H1 (cell line): Measurements from ENCODE around the gene PLCB1. TPM values are rescaled to one million over a fixed set of nuclear protein-coding genes. Genes with fewer than 3 reads are reported as not detected.

ENCODE experiments used
- CTCF ChIA-PET: fragments of 300-600 bp; sonication (Branson Sonifier 250); formaldehyde crosslinking; loops from one replicate; lab custom pipeline; 2021; ENCODE audit not compliant: partially characterized antibody; lab: Charles Lee
- POLR2A ChIA-PET: fragments of 300-600 bp; sonication (Branson Sonifier 250); formaldehyde crosslinking; loops from one replicate; lab custom pipeline; 2021; ENCODE audit warnings: inconsistent platforms; ENCODE audit not compliant: partially characterized antibody; lab: Charles Lee
- DNase-seq, 2 experiments: peaks; one replicate each; pipeline versions ENCODE4 v3.0.0 to v3.0.0-alpha.2; 2010 to 2022; ENCODE audit warnings: low spot score in 2 of 2, low read depth in 1 of 2, mixed read lengths in 1 of 2
- FAIRE-seq: peaks from 2 replicates; lab custom pipeline; 2011; peaks lifted over from hg19 to GRCh38; lab: Jason Lieb, UNC
- H2AFZ ChIP-seq: 2 replicates; pipeline ENCODE4 v1.8.1; 2012; ENCODE audit warnings: low read length, inconsistent platforms
- H2AK5ac ChIP-seq: 2 replicates; pipeline ENCODE4 v1.6.1; 2013; ENCODE audit warnings: low read depth, low read length
- H2BK120ac ChIP-seq: replicated peaks from 2 replicates; pipeline ENCODE3; 2013; ENCODE audit warnings: low read depth, low read length, inconsistent platforms
- H2BK12ac ChIP-seq: 2 replicates; pipeline ENCODE4 v1.6.1; 2013; ENCODE audit warnings: low read depth, low read length
- H2BK15ac ChIP-seq: 2 replicates; pipeline ENCODE4 v1.6.1; 2013; ENCODE audit warnings: low read length
- H2BK20ac ChIP-seq: 2 replicates; pipeline ENCODE4 v1.6.1; 2013; ENCODE audit warnings: low read length
- H2BK5ac ChIP-seq: 2 replicates; pipeline ENCODE4 v1.6.1; 2013; ENCODE audit warnings: low read depth, low read length
- H3K14ac ChIP-seq: 2 replicates; pipeline ENCODE4 v1.6.1; 2013; ENCODE audit warnings: inconsistent platforms; ENCODE audit not compliant: insufficient read length
- H3K18ac ChIP-seq: 2 replicates; pipeline ENCODE4 v1.6.1; 2013; ENCODE audit warnings: low read length; ENCODE audit errors: extremely low read depth
- H3K23ac ChIP-seq: 2 replicates; pipeline ENCODE4 v1.6.1; 2013; ENCODE audit warnings: inconsistent platforms; ENCODE audit not compliant: insufficient read length
- H3K23me2 ChIP-seq: 2 replicates; pipeline ENCODE4 v1.6.1; 2013; ENCODE audit warnings: low read depth, low read length
- H3K27ac ChIP-seq: 2 replicates; pipeline ENCODE4 v1.6.1; 2011; ENCODE audit warnings: low read depth, low read length, inconsistent platforms
- H3K27me3 ChIP-seq, 4 experiments: replicated peaks in 1 of 4; 1 replicate in 1 of 4; 2 replicates in 3 of 4; pipeline versions ENCODE4 v1.6.1 to v1.8.1; 2011 to 2013; ENCODE audit warnings: low read length in 3 of 4, mild to moderate bottlenecking in 3 of 4, inconsistent platforms in 2 of 4, mixed read lengths in 2 of 4, moderate library complexity in 1 of 4; ENCODE audit not compliant: control insufficient read depth in 3 of 4, insufficient read depth in 3 of 4; ENCODE audit errors: extremely low read depth in 1 of 4
- H3K36me3 ChIP-seq, 4 experiments: 2 replicates each; pipeline versions ENCODE4 v1.6.1 to v1.8.1; 2011 to 2013; ENCODE audit warnings: mild to moderate bottlenecking in 4 of 4, low read length in 3 of 4, moderate library complexity in 2 of 4, control low read depth in 1 of 4, inconsistent platforms in 1 of 4; ENCODE audit not compliant: insufficient read depth in 4 of 4, control insufficient read depth in 2 of 4
- H3K4ac ChIP-seq: replicated peaks from 2 replicates; pipeline ENCODE3; 2013; ENCODE audit warnings: low read length, low read depth, mixed read lengths, inconsistent platforms; ENCODE audit not compliant: insufficient read length
- H3K4me1 ChIP-seq, 4 experiments: replicated peaks in 1 of 4; 1 replicate in 1 of 4; 2 replicates in 3 of 4; pipeline versions ENCODE4 v1.6.1 to v1.8.1; 2011 to 2013; ENCODE audit warnings: low read length in 3 of 4, inconsistent platforms in 2 of 4, mixed read lengths in 1 of 4; ENCODE audit not compliant: insufficient read depth in 4 of 4, control insufficient read depth in 3 of 4
- H3K4me2 ChIP-seq, 2 experiments: 2 replicates each; pipeline versions ENCODE4 v1.6.1 to v1.8.1; 2011 to 2013; ENCODE audit warnings: low read depth in 2 of 2, low read length in 2 of 2, control low read depth in 1 of 2, inconsistent platforms in 1 of 2, mild to moderate bottlenecking in 1 of 2; ENCODE audit not compliant: insufficient read depth in 1 of 2
- H3K4me3 ChIP-seq, 4 experiments: fragments of 200-600, 300-600 bp in 1 of 4; sonication (generic), shearing (Covaris generic), sonication (Bioruptor Twin) in 1 of 4; 2 replicates each; pipeline versions ENCODE4 v1.5.1 to v1.8.1; 2011 to 2016; ENCODE audit warnings: low read length in 4 of 4, low read depth in 3 of 4, control low read depth in 2 of 4, inconsistent platforms in 2 of 4, mild to moderate bottlenecking in 2 of 4, mixed read lengths in 1 of 4, moderate library complexity in 1 of 4; ENCODE audit not compliant: insufficient read depth in 2 of 4; ENCODE audit errors: extremely low read depth in 1 of 4
- H3K56ac ChIP-seq: replicated peaks from 2 replicates; pipeline ENCODE3; 2013; ENCODE audit warnings: low read depth, mild to moderate bottlenecking, mixed read lengths, low read length, inconsistent platforms; ENCODE audit not compliant: insufficient read length
- H3K79me1 ChIP-seq: 2 replicates; pipeline ENCODE4 v1.6.1; 2013; ENCODE audit warnings: low read depth, low read length, control low read depth
- H3K79me2 ChIP-seq, 2 experiments: 2 replicates each; pipeline versions ENCODE4 v1.6.1 to v1.8.1; 2012 to 2013; ENCODE audit warnings: low read length in 2 of 2, mild to moderate bottlenecking in 2 of 2, inconsistent platforms in 1 of 2; ENCODE audit not compliant: insufficient read depth in 2 of 2, control insufficient read depth in 1 of 2
- H3K9ac ChIP-seq, 4 experiments: replicated peaks in 1 of 4; 1 replicate in 1 of 4; 2 replicates in 3 of 4; pipeline versions ENCODE4 v1.6.1 to v1.8.1; 2011 to 2013; ENCODE audit warnings: low read depth in 3 of 4, low read length in 3 of 4, control low read depth in 2 of 4, mild to moderate bottlenecking in 2 of 4, moderate library complexity in 2 of 4, inconsistent platforms in 1 of 4; ENCODE audit errors: extremely low read depth in 1 of 4
- H3K9me3 ChIP-seq, 2 experiments: 2 replicates each; pipeline versions ENCODE4 v1.6.1 to v1.8.1; 2012 to 2013; ENCODE audit warnings: mild to moderate bottlenecking in 2 of 2, moderate library complexity in 2 of 2, control low read depth in 1 of 2, inconsistent platforms in 1 of 2, low read depth in 1 of 2, low read length in 1 of 2, mixed read lengths in 1 of 2; ENCODE audit not compliant: insufficient read depth in 2 of 2
- H4K20me1 ChIP-seq, 2 experiments: replicated peaks in 1 of 2; 2 replicates each; pipeline versions ENCODE3 to v1.8.1; 2011 to 2013; ENCODE audit warnings: inconsistent platforms in 2 of 2, low read length in 2 of 2, mild to moderate bottlenecking in 1 of 2; ENCODE audit not compliant: insufficient read depth in 2 of 2, control insufficient read depth in 1 of 2
- H4K5ac ChIP-seq: 2 replicates; pipeline ENCODE4 v1.6.1; 2013; ENCODE audit warnings: low read length, low read depth, mixed read lengths, inconsistent platforms; ENCODE audit not compliant: insufficient read length
- H4K8ac ChIP-seq: 2 replicates; pipeline ENCODE4 v1.8.0; 2013; ENCODE audit warnings: mild to moderate bottlenecking, moderate library complexity, low read length, inconsistent platforms; ENCODE audit not compliant: insufficient read depth; ENCODE audit errors: extremely low read depth
- H4K91ac ChIP-seq: replicated peaks from 2 replicates; pipeline ENCODE3; 2013; ENCODE audit warnings: low read length, mixed read lengths, inconsistent platforms; ENCODE audit not compliant: insufficient read length
- CREB1 ChIP-seq: IDR thresholded peaks from 2 replicates; pipeline ENCODE4 v1.6.1; 2012; ENCODE audit warnings: inconsistent platforms
- EGR1 ChIP-seq: IDR thresholded peaks from 2 replicates; pipeline ENCODE4 v1.6.1; 2011; ENCODE audit warnings: low read depth, low read length, borderline replicate concordance
- FOSL1 ChIP-seq: IDR thresholded peaks from 2 replicates; pipeline ENCODE4 v1.6.1; 2011; ENCODE audit warnings: mild to moderate bottlenecking, low read depth, low read length, moderate library complexity; ENCODE audit not compliant: insufficient read depth
- JUND ChIP-seq: IDR thresholded peaks from 2 replicates; pipeline ENCODE4 v1.6.1; 2011; ENCODE audit warnings: mild to moderate bottlenecking, improper control_type of control experiment, low read length
- POU5F1 ChIP-seq: IDR thresholded peaks from 2 replicates; pipeline ENCODE4 v1.6.1; 2011; ENCODE audit warnings: low read depth, mild to moderate bottlenecking, low read length, moderate library complexity
- RBBP5 ChIP-seq: IDR thresholded peaks from 2 replicates; pipeline ENCODE4 v1.7.1; 2012; ENCODE audit warnings: low read depth, mild to moderate bottlenecking, inconsistent platforms, low read length, moderate library complexity, borderline replicate concordance
- SIRT6 ChIP-seq: IDR thresholded peaks from one replicate; pipeline ENCODE4 v1.7.1; 2012; ENCODE audit warnings: low read length, inconsistent platforms
- SUZ12 ChIP-seq: fragments of 200-600 bp; sonication (generic); IDR thresholded peaks from 2 replicates; pipeline ENCODE4 v1.6.1; 2012; ENCODE audit warnings: mild to moderate bottlenecking, inconsistent platforms, low read length, moderate library complexity, mixed read lengths
- TCF12 ChIP-seq: IDR thresholded peaks from 2 replicates; pipeline ENCODE4 v1.6.1; 2011; ENCODE audit warnings: low read depth, mild to moderate bottlenecking, low read length
- WGBS, 2 experiments: shearing (Covaris generic) in 1 of 2; methylation state at CpG; one replicate each; pipeline versions ENCODE4 v1.1.6 to v1.1.7; 2013 to 2015; ENCODE audit warnings: low lambda C conversion rate in 2 of 2, mixed read lengths in 2 of 2, inconsistent platforms in 1 of 2, low coverage in 1 of 2, missing lambda C conversion rate in 1 of 2; ENCODE audit not compliant: insufficient replicate concordance in 2 of 2, insufficient coverage in 1 of 2, insufficient read length in 1 of 2; ENCODE audit errors: extremely low coverage in 1 of 2, missing lambda C conversion rate in 1 of 2; 5-methylcytosine and 5-hydroxymethylcytosine counted together
- polyA plus RNA-seq, 7 experiments: library from polyadenylated mRNA; depleted of rRNA in 3 of 7; stranded (reverse) in 5 of 7; unstranded in 2 of 7; fragments of >200 nt in 5 of 7; fragments of 200-250 nt in 2 of 7; gene quantifications; 1 replicate in 5 of 7; 2 replicates in 1 of 7; 4 replicates in 1 of 7; pipeline versions ENCODE4 v1.2.1 to v1.2.3, GENCODE V29; 2011 to 2013; ENCODE audit warnings: missing spikeins in 2 of 7, mixed read lengths in 2 of 7
- total RNA-seq: library from RNA; stranded (reverse); fragmentation: NEBNext Ultra II Directional; extraction: Animal tissue kit (Norgen Biotek cat#: 25700); gene quantifications from 2 replicates; pipeline ENCODE4 v1.2.1, GENCODE V29; 2021

PLCB1 gene
- total and polyA plus RNA-seq, 2 of the 8 experiments (the other 6 are each of a cell fraction or from before 2014, with no cell fraction given), result 2.6 to 9.1 TPM

GRCh38 chr20:8166730-8167129 lies 34.7 kb downstream of the PLCB1 start:
- Histone ChIP-seq H2BK120ac (no peak overlapping the region), H3K9ac (no peak overlapping the region; a peak in 1 of 7 replicates)
- no peak for DNase-seq
- TF ChIP-seq CREB1 (no peak), SUZ12 (no peak), JUND (no peak), POU5F1 (no peak), FOSL1 (no peak), TCF12 (no peak), EGR1 (no peak), SIRT6 (no peak), RBBP5 (no peak)

More at GRCh38 chr20:8166730-8167129, 34.7 kb downstream of the PLCB1 start:
- H2AK5ac ChIP-seq, result no peak overlapping the region
- H3K4ac ChIP-seq, result no peak overlapping the region
- H4K8ac ChIP-seq, result no peak overlapping the region
- H3K27ac ChIP-seq, result no peak overlapping the region
- no peaks in the 10 kb centered on the region for H3K79me1 ChIP-seq
- no peaks in the 10 kb centered on the region for H3K23me2 ChIP-seq
- no peak overlapping the region for H2BK12ac ChIP-seq
- WGBS, 2 experiments, result 89% methylated on average over 7 of the region's 7 CpGs; no CpG with 5 or more reads in 1 of the 2 experiments
- no peak overlapping the region for H3K4me2 ChIP-seq
- H2BK5ac ChIP-seq, result no peak overlapping the region
- no peak overlapping the region for H3K18ac ChIP-seq
- no peaks in the 10 kb centered on the region for H3K4me1 ChIP-seq
- H4K5ac ChIP-seq, result no peak overlapping the region
- no peak overlapping the region for H3K14ac ChIP-seq
- H3K56ac ChIP-seq, result no peak overlapping the region
- H2BK20ac ChIP-seq, result no peak overlapping the region
- no peaks in the 10 kb centered on the region for H4K20me1 ChIP-seq
- no peak overlapping the region for H3K4me3 ChIP-seq
- ChIA-PET CTCF (no interaction called here), POLR2A (no interaction called here)
- no peaks in the 10 kb centered on the region for H3K36me3 ChIP-seq
- H3K27me3 ChIP-seq, result peaks cover 0 to 1% (median 0%) of the 10 kb centered on the region in 4 experiments; a peak in 1 of 7 replicates
- no peak overlapping the region for H2AFZ ChIP-seq
- H3K23ac ChIP-seq, result no peak overlapping the region
- H2BK15ac ChIP-seq, result no peak overlapping the region
- H4K91ac ChIP-seq, result no peak overlapping the region
- FAIRE-seq, result no peak
- H3K79me2 ChIP-seq, result no peaks in the 10 kb centered on the region
- H3K9me3 ChIP-seq, result no peaks in the 10 kb centered on the region
